ENCODE measurements around the gene ZBTB47.

ZBTB47 gene

GRCh38 chr3:42652611-42653302 lies 740 bp upstream of the ZBTB47 start:
- no peak for DNase-seq (ENCODE audit: low read depth in 2 of 2, low spot score in 1 of 2)

GRCh38 chr3:42653303-42653559 lies 266 bp upstream of the ZBTB47 start:
- no peak for DNase-seq (ENCODE audit: low read depth in 2 of 2, low spot score in 1 of 2)

GRCh38 chr3:42654331-42655201 lies 1.1 kb downstream of the ZBTB47 start:
- no peak for DNase-seq (ENCODE audit: low read depth in 2 of 2, low spot score in 1 of 2)

DNA sequence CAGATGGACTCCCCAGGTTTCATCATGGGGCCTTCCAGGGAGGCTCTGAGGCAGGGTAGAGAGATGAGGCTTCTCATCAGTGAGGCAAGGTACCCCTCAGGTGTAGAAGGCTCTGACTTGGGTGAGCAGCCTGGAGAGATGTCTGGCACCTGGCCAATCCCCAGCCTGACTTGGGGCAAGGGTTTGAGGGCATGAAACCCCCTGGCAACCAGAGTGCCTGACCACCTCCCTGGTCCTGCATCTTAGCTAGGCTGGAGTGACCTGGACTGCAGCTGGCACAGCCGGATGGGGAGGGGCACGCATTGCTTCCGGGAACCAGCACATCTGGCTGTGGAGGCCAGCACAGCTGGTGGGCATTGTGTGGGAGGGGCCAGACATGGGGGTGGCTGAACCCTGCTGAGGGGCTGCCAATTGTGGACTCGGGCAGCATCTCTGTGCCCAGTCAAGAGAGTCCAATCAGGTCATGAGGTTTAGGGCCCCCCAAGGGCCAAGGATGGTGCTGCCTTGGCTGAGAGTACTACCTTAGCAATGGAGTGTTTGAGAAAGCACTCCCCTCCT lies 1.9 kb downstream of the ZBTB47 start:
- no peak for DNase-seq (ENCODE audit: low read depth in 2 of 2, low spot score in 1 of 2)

GRCh38 chr3:42655980-42656679 lies 2.6 kb downstream of the ZBTB47 start:
- DNase-seq (ENCODE audit: low read depth in 2 of 2, low spot score in 1 of 2) = no peak

- no peak for DNase-seq (ENCODE audit: low read depth in 2 of 2, low spot score in 1 of 2)
Measured at GRCh38 chr3:42656680-42657610, 3.4 kb downstream of the ZBTB47 start.

DNA sequence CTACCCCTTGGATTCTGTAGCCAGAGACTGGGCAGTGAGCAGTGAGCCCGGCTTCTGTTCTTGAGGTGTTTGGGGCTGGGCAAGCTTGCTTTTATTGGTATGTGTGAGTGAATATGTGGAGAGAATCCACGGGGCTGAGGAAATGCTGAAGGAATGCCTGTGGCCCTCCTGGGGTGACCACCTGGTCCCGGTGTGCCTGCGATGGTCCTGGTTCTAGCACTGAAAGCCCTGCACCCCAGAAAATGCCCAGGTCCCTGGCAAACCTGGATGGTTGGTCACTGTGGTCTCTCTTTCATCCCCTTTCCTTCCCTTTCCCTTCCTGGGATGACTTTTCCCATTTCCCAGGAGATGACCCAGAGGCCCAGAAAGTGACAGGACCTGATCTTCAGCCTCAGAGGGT lies 4.2 kb downstream of the ZBTB47 start:
- no peak for DNase-seq (ENCODE audit: low read depth in 2 of 2, low spot score in 1 of 2)

GRCh38 chr3:42658091-42658770 lies 4.7 kb downstream of the ZBTB47 start:
- no peak for DNase-seq (ENCODE audit: low read depth in 2 of 2, low spot score in 1 of 2)

DNA sequence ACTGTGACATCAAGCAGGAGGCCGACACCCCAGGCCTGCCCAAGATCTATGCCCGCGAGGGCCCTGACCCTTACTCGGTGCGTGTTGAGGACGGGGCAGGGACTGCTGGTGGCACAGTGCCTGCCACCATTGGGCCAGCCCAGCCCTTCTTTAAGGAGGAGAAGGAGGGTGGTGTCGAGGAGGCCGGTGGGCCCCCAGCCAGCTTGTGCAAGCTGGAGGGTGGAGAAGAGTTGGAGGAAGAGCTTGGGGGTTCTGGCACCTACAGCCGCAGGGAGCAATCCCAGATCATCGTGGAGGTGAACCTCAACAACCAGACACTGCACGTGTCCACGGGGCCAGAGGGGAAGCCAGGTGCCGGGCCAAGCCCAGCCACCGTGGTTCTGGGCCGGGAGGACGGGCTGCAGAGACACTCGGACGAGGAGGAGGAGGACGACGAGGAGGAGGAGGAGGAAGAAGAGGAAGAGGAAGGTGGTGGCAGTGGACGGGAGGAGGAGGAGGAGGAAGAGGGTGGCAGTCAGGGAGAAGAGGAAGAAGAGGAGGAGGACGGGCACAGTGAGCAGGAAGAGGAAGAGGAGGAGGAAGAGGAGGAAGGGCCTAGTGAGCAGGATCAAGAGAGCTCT lies 5.4 kb downstream of the ZBTB47 start:
- DNase-seq (ENCODE audit: low read depth in 2 of 2, low spot score in 1 of 2) = no peak

GRCh38 chr3:42659451-42660130 lies 6.1 kb downstream of the ZBTB47 start:
- no peak for DNase-seq (ENCODE audit: low read depth in 2 of 2, low spot score in 1 of 2)

- DNase-seq (ENCODE audit: low read depth in 2 of 2, low spot score in 1 of 2) = no peak
Measured at GRCh38 chr3:42660131-42660715, 6.7 kb downstream of the ZBTB47 start.

- no peak for DNase-seq (ENCODE audit: low read depth in 2 of 2, low spot score in 1 of 2)
Measured at GRCh38 chr3:42660898-42661297, 7.4 kb downstream of the ZBTB47 start.

- DNase-seq (ENCODE audit: low read depth in 2 of 2, low spot score in 1 of 2) = no peak
Measured at GRCh38 chr3:42661593-42662022, 8.1 kb downstream of the ZBTB47 start.

GRCh38 chr3:42662037-42662812 lies 8.7 kb downstream of the ZBTB47 start:
- DNase-seq (ENCODE audit: low read depth in 2 of 2, low spot score in 1 of 2) = no peak

DNA sequence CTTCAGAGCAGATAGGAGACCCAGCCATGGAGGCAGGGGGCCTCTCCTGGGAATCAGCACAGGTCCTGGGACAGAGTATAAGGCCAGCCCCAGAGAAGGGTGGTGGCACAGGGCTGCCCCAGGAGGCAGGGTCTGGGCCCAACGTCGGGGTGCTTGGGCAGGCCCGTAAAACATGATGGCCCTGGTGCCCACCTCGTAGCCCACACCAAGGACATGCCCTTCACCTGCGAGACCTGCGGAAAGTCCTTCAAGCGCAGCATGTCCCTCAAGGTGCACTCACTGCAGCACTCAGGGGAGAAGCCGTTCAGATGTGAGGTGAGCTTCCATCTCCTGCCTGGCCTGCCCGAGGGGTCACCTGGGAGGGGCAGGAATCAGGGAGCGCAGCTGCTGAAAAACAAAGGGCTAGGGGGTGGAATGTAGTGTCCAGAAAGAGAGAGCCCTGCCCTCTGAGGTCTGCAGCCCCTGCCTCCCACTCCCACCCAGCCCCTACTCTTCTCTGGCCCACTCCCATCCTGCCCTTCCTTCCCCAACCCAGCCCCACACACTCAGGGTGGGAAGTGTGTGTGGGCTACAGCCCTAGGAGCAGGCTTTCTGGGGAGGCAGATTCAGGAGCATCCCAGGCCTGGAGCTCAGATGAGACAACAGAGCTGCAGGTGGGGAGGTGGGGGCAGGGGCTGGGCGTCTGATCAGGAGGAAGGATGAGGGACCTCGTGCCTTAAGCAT lies 9.5 kb downstream of the ZBTB47 start:
- DNase-seq (ENCODE audit: low read depth in 2 of 2, low spot score in 1 of 2) = no peak

- no peak for DNase-seq (ENCODE audit: low read depth in 2 of 2, low spot score in 1 of 2)
Measured at GRCh38 chr3:42663581-42664437, 10.3 kb downstream of the ZBTB47 start.

All from stimulated activated CD8-positive, alpha-beta memory T cell treated with anti-CD3 and anti-CD28 coated beads, Interleukin-4, amount 100 ng/mL, for 4 hours (primary cell).